Measurements from ENCODE around the gene AGRP. TPM values are rescaled to one million over a fixed set of nuclear protein-coding genes. Genes with fewer than 3 reads are reported as not detected.

AGRP gene
- total RNA-seq, 1 experiment from 2014 or later = not detected

GRCh38 chr16:67445913-67446907 is 37.1 kb downstream of the AGRP start:
- Histone ChIP-seq H3K9ac (ENCODE audit: extremely low read depth, insufficient read length, low read length) (no peak overlapping the region), H3K79me1 (ENCODE audit: insufficient read depth, low read depth, low read length, poor library complexity, severe bottlenecking) (no peaks in the 10 kb centered on the region), H4K20me1 (ENCODE audit: control insufficient read depth, insufficient read depth, insufficient read length) (no peaks in the 10 kb centered on the region), H2BK120ac (ENCODE audit: low read depth, low read length, poor library complexity, severe bottlenecking) (no peak overlapping the region), H2AFZ (ENCODE audit: low read length) (no peak overlapping the region), H3K4me2 (ENCODE audit: insufficient read depth, insufficient read length, low read length) (no peak overlapping the region), H4K91ac (ENCODE audit: insufficient read length, low read depth, low read length) (no peak overlapping the region), H2BK20ac (ENCODE audit: low read depth, low read length, poor library complexity, severe bottlenecking) (no peak overlapping the region), H3K23ac (ENCODE audit: insufficient read length, low read depth, low read length) (no peak overlapping the region), H4K8ac (replicated peaks; ENCODE audit: insufficient read length, low read depth, low read length) (no peak overlapping the region), H3K4ac (ENCODE audit: low read depth, low read length) (no peak overlapping the region), H3K27me3 (ENCODE audit: insufficient read depth, low read length) (no peaks in the 10 kb centered on the region), H3K79me2 (ENCODE audit: insufficient read depth, low read length) (no peaks in the 10 kb centered on the region), H3K23me2 (ENCODE audit: insufficient read length, low read depth, low read length, poor library complexity, severe bottlenecking) (no peaks in the 10 kb centered on the region), H2AK5ac (ENCODE audit: insufficient read length, low read length) (no peak overlapping the region), H3K9me3 (ENCODE audit: control insufficient read depth, low read depth, low read length) (no peaks in the 10 kb centered on the region), H2BK15ac (ENCODE audit: low read depth, low read length) (no peak overlapping the region), H3K14ac (ENCODE audit: insufficient read depth, low read length) (no peak overlapping the region; the same call in 1 of the 2 replicates), H3T11ph (ENCODE audit: low read length) (no peak overlapping the region), H2BK12ac (ENCODE audit: insufficient read length, low read depth, low read length) (no peak overlapping the region), H2BK5ac (ENCODE audit: insufficient read length, low read length) (no peak overlapping the region), H3K56ac (ENCODE audit: insufficient read length, low read depth, low read length) (no peak overlapping the region), H3K27ac (ENCODE audit: insufficient read length, low read depth, low read length) (no peak overlapping the region), H4K5ac (ENCODE audit: insufficient read length, low read depth, low read length) (no peak overlapping the region), H3K18ac (ENCODE audit: insufficient read length, low read depth, low read length) (no peak overlapping the region), H3K4me1 (ENCODE audit: insufficient read depth, low read length) (no peaks in the 10 kb centered on the region)
- DNase-seq = no peak
- Mint-ChIP-seq H3K4me3 (no peak overlapping the region), H3K27ac (peak overlapping the region in 2 of 3 experiments; percentile 44 to 65; a peak in 3 of 7 replicates), H3K4me1 (peaks cover 16 to 17% of the 10 kb centered on the region in 2 experiments), H3K27me3 (ENCODE audit: low read depth) (no peaks in the 10 kb centered on the region), H3K9me3 (no peaks in the 10 kb centered on the region), H3K36me3 (ENCODE audit: insufficient read depth in 1 of 3, low read depth in 3 of 3) (peaks cover 0 to 21% (median 11%) of the 10 kb centered on the region in 3 experiments; a peak in 6 of 7 replicates)
- TF ChIP-seq, protein P1, sequence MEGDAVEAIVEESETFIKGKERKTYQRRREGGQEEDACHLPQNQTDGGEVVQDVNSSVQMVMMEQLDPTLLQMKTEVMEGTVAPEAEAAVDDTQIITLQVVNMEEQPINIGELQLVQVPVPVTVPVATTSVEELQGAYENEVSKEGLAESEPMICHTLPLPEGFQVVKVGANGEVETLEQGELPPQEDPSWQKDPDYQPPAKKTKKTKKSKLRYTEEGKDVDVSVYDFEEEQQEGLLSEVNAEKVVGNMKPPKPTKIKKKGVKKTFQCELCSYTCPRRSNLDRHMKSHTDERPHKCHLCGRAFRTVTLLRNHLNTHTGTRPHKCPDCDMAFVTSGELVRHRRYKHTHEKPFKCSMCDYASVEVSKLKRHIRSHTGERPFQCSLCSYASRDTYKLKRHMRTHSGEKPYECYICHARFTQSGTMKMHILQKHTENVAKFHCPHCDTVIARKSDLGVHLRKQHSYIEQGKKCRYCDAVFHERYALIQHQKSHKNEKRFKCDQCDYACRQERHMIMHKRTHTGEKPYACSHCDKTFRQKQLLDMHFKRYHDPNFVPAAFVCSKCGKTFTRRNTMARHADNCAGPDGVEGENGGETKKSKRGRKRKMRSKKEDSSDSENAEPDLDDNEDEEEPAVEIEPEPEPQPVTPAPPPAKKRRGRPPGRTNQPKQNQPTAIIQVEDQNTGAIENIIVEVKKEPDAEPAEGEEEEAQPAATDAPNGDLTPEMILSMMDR (conservative IDR thresholded peaks at IDR 0.05) = no peak
- no CpG with 5 or more reads among the region's 12 CpGs for WGBS (ENCODE audit: extremely low coverage, insufficient read length, low lambda C conversion rate)
